Heart right ventricle (tissue), 16 donors: ENCODE measurements around the gene HLA-DPA1. TPM values are rescaled to one million over a fixed set of nuclear protein-coding genes. Genes with fewer than 3 reads are reported as not detected.

Experiments
- ATAC-seq, 8 donors: fragments of 200-7000 bp; cut with Tn5 transposase; one replicate each; pipeline ENCODE4 v1.9.1; 2020; ENCODE audit warnings: mild to moderate bottlenecking in 8 of 8, moderate library complexity in 8 of 8, moderate number of reproducible peaks in 1 of 8
- DNase-seq, 2 donors: peaks; one replicate each; pipeline ENCODE4 v3.0.0-alpha.2; 2020
- H3K27ac ChIP-seq, 10 donors: fragments of 200-600 bp; sonication (generic) in 2 of 10; one replicate each; pipeline versions ENCODE4 v1.5.0 to v1.8.0; 2020 to 2022; ENCODE audit warnings: mild to moderate bottlenecking in 3 of 10
- H3K27me3 ChIP-seq, 7 donors: fragments of 200-600 bp; one replicate each; pipeline ENCODE4 v1.8.0; 2021 to 2022; ENCODE audit warnings: mild to moderate bottlenecking in 2 of 7
- H3K36me3 ChIP-seq, 9 donors: fragments of 200-600 bp; sonication (generic) in 1 of 9; one replicate each; pipeline versions ENCODE4 v1.5.0 to v1.8.0; 2020 to 2022; ENCODE audit warnings: mild to moderate bottlenecking in 2 of 9
- H3K4me1 ChIP-seq, 9 donors: fragments of 200-600 bp; sonication (generic) in 1 of 9; one replicate each; pipeline versions ENCODE4 v1.5.0 to v1.8.0; 2020 to 2022; ENCODE audit warnings: mild to moderate bottlenecking in 4 of 9
- H3K4me3 ChIP-seq, 10 donors: fragments of 200-600 bp; sonication (generic) in 2 of 10; one replicate each; pipeline versions ENCODE4 v1.5.0 to v1.8.0; 2020 to 2022; ENCODE audit warnings: mild to moderate bottlenecking in 7 of 10, moderate library complexity in 2 of 10
- H3K9me3 ChIP-seq, 11 donors: fragments of 200-600 bp in 10 of 11; sonication (generic) in 2 of 11; one replicate each; pipeline versions ENCODE4 v1.5.0 to v1.8.0; 2013 to 2022; ENCODE audit warnings: mild to moderate bottlenecking in 2 of 11, control low read depth in 1 of 11, moderate library complexity in 1 of 11
- CTCF ChIP-seq, 9 donors: fragments of 200-600 bp; sonication (generic) in 2 of 9; IDR thresholded peaks; one replicate each; pipeline versions ENCODE4 v1.5.0 to v1.8.0; 2021 to 2022; ENCODE audit warnings: antibody characterized with exemption in 9 of 9, mild to moderate bottlenecking in 5 of 9, moderate library complexity in 1 of 9
- WGBS, 2 donors: extraction: QIAGEN DNeasy Blood & Tissue Kit; methylation state at CpG; one replicate each; pipeline ENCODE4 v1.1.7; 2013; ENCODE audit warnings: inconsistent platforms in 1 of 2; 5-methylcytosine and 5-hydroxymethylcytosine counted together
- intact Hi-C, 10 donors: fragments of 100-400 bp; cut with DNase I; formaldehyde crosslinking; loops; one replicate each; pipeline versions ENCODE4 v1.11.1 to v1.14.2; 2022
- polyA plus RNA-seq, 2 donors: library from polyadenylated mRNA; stranded (reverse); fragments of 200-250 nt; gene quantifications; one replicate each; pipeline ENCODE4 v1.2.3, GENCODE V29; 2013
- total RNA-seq, 10 donors: library from RNA; stranded (reverse); fragmentation: NEBNext Ultra II Directional in 3 of 10; extraction: Animal tissue kit (Norgen Biotek cat#: 25700) in 3 of 10; gene quantifications; one replicate each; pipeline versions ENCODE4 v1.2.1 to v1.2.4, GENCODE V29; 2021 to 2023
- donor health status: Arrhythmogenic right ventricular cardiomyopathy.
- donor health status: ischemic (EF 13 %, LVEDD 7.1; RV severe dilation, severe dysfunction).
- donor health status: healthy with polysubstance abuse.
- donor health status: DM: no; HTN: yes; CAD: no.
- donor health status: DM: no; HTN: no; CAD: no.
- donor health status: ischemic (EF 25% LVEDD 6.9; RV normal size, moderate dysfunction).
- donor health status: ischemic (EF 25% LVEDD 5.7; RV mildly dilated, moderate dysfunction).
- donor health status: healthy.
- donor health status: DM: yes; HTN: yes; CAD: no.
- donor health status: Ischemic cardiomyopathy.
- donor health status: ischemic (EF 35%, LVEDD 5.7; RV mildly dilated, moderate dysfunction).
- donor health status: nonischemic (EF 11% LVEDD 7.7; RV severe dilation, severe dysfunction).
- donor health status: DM: yes; HTN: yes; CAD: no.
- donor health status: PGD.
- donor health status: ischemic (EF 29% LVEDD 5.4; RV normal size, mild dysfunction).
- donor health status: nonischemic (EF 23%, LVEDD 6.1; RV moderate dilation, normal function).

Gene HLA-DPA1
- total and polyA plus RNA-seq, 12 donors: 17.8 to 328 (median 47.5) TPM

GRCh38 chr6:33053230-33053629, 20.2 kb downstream of the HLA-DPA1 start:
- WGBS, 2 donors: 44% methylated on average over 4 of the region's 4 CpGs
- Histone ChIP-seq H3K4me1 (peaks cover 0 to 12% (median 0%) of the 10 kb centered on the region in 9 donors), H3K27me3 (peaks cover 0 to 8% (median 2%) of the 10 kb centered on the region in 7 donors), H3K36me3 (no peaks in the 10 kb centered on the region), H3K4me3 (no peak overlapping the region), H3K27ac (no peak overlapping the region), H3K9me3 (no peaks in the 10 kb centered on the region)
- ATAC-seq (peak in 1 of 8 donors; percentile 41), DNase-seq (no peak)
- TF ChIP-seq CTCF (IDR thresholded peaks at IDR 0.05): no peak
- intact Hi-C loops: no loop called here

GRCh38 chr6:33052627-33053026, 20.8 kb downstream of the HLA-DPA1 start:
- H3K4me1 ChIP-seq: peaks cover 0 to 8% (median 0%) of the 10 kb centered on the region in 9 donors
- no peak for TF ChIP-seq CTCF (IDR thresholded peaks at IDR 0.05)
- H3K36me3 ChIP-seq: no peaks in the 10 kb centered on the region
- no peak overlapping the region for H3K27ac ChIP-seq
- no peak for ATAC-seq
- peaks cover 0 to 8% (median 0%) of the 10 kb centered on the region in 7 donors for H3K27me3 ChIP-seq
- intact Hi-C loops: no loop called here
- DNase-seq: no peak
- no peak overlapping the region for H3K4me3 ChIP-seq
- H3K9me3 ChIP-seq: no peaks in the 10 kb centered on the region

GRCh38 chr6:33050014-33050810, 23.2 kb downstream of the HLA-DPA1 start:
- no peak for TF ChIP-seq CTCF (IDR thresholded peaks at IDR 0.05)
- H3K4me3 ChIP-seq: no peak overlapping the region
- H3K9me3 ChIP-seq: no peaks in the 10 kb centered on the region
- H3K27ac ChIP-seq: no peak overlapping the region
- 73 to 74% methylated on average over 6 of the region's 6 CpGs for WGBS, 2 donors
- intact Hi-C loops: no loop called here
- no peak for ATAC-seq
- no peaks in the 10 kb centered on the region for H3K4me1 ChIP-seq
- no peak for DNase-seq
- no peaks in the 10 kb centered on the region for H3K36me3 ChIP-seq
- H3K27me3 ChIP-seq: peaks cover 0 to 14% (median 0%) of the 10 kb centered on the region in 7 donors

- H3K27ac ChIP-seq: no peak overlapping the region
- H3K36me3 ChIP-seq: no peaks in the 10 kb centered on the region
- H3K4me1 ChIP-seq: no peaks in the 10 kb centered on the region
- DNase-seq (no peak), ATAC-seq (no peak)
- WGBS, 2 donors: 64 to 67% methylated on average over 9 of the region's 9 CpGs
- no peaks in the 10 kb centered on the region for H3K9me3 ChIP-seq
- no peak overlapping the region for H3K4me3 ChIP-seq
- intact Hi-C loops: no loop called here
- TF ChIP-seq CTCF (IDR thresholded peaks at IDR 0.05): peak in 5 of 9 donors; percentile 11 to 29 (median 19)
- peaks cover 0 to 14% (median 0%) of the 10 kb centered on the region in 7 donors for H3K27me3 ChIP-seq
Observed at GRCh38 chr6:33049323-33050013, 24.0 kb downstream of the HLA-DPA1 start.
